CD4-positive, alpha-beta T cell treated with Interleukin-4 for 4 hours (primary cell): Measurements from ENCODE around the gene C3.
"Not testable (repeated sequence)": the region's sequence is repeated elsewhere in the genome, so short reads cannot be mapped to it uniquely, and the experiment has no call there.

Experiments used
- DNase-seq: peaks from one replicate; pipeline ENCODE4 v3.0.0-alpha.2; 2020

C3 gene

DNA sequence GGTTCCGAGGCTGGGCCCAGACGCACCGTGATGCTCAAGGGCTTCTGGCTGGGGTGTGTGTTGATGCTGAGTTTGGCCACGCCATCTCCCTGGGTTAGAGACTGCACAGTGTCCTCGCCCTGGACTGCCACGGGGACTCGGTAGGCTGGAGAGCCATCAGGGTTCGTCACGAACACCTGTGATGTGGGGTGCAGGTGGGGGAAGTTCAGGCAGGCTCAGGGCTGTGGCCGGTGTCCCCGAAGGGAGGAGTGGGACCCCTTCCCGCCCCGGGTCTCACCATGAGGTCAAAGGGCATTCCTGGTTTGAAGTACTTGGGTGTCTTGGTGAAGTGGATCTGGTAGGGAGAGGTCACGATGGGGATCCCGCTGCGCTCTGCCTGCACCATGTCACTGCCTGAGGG is 8.2 kb downstream of the C3 start:
- no peak for DNase-seq

DNA sequence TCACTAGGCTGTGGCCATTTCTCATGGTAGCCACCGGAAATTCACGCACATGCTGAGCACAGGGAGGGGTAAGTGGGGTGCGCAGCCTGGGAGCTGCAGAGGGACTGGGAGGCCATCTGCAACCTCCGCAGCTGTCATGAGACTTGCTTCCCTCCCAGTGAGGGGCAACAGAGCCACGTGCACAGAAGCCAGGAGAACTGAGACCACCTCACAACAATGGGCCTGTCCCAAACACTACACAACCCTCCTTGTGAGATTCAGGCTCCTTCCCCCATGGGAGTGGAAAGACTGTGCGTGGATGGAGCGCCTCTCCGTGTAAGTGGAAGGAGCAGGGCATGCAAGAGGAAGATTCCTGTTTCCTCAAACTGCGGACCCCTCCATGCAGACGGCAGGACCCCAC is 8.8 kb downstream of the C3 start:
- no peak for DNase-seq

DNA sequence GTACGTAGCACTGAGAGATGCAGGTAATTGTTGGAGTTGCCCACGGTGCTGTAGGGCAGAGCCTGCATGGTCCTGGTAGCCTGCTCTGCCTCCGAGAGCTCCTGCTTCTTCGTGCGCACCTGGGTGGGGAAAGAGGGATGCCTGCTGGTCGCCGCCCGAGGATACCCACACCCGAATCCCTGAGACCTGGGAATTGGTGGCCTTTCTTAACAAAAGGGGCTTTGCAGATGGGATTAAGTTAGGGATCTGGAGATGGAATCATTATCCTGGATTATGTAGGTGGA is 9.4 kb downstream of the C3 start:
- no peak for DNase-seq

DNA sequence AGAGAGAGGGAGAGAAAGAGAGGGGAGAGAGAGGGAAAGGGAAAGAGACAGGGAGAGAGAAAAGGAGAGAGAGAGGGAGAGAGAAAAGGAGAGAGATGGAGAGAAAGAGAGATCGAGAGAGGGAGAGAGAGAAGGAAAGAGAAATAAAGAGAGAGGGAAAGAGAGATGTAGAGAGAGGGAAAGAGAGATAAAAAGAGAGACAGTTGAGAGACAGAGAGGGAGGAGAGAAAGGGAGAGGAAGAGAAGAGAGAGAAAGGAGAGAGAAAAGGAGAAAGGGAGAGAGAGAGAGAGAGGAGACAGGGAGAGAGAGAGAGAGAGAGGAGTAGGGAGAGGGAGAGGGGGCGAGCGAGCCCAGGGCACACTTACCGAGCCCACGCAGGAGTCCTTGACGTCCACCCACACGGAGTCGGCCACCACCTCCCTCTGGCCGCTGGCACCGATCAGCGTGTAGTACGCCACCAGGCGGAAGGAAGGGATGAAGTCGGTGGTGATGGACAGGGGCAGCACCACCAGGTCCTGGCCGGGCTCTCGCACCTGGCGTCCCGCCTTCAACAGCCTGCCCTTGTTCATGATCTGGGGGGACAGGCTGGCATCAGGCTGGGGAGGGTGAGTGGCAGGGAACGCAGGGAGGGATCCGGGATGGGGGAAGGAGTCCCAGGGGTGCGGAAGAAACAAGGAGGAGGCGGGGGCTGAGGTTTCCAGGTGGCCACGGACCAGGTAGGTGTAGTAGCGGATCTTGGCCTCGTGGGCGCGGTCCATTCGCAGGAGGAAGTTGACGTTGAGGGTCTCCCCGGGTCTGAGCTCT is 10.0 kb downstream of the C3 start:
- no peak for DNase-seq

DNA sequence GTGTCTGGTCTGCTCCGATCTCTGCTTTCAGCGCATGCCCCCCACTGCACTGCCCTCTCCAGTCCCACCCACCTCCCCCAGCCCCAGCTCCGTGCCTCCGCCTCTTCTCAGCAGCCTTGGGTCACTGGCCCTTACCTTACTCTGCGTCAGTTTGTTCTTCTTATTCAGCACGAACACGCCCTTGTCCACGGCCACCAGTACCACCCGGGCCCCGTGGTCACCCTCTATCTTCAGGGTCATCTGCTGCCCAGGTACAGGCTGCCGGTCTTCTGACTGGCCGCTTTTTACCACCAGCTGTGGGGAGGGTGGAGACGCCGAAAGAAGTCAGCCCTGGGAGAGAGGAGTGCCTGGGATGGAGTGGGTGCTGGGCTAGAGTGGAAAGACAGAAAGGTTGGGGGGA is 10.9 kb downstream of the C3 start:
- no peak for DNase-seq

DNA sequence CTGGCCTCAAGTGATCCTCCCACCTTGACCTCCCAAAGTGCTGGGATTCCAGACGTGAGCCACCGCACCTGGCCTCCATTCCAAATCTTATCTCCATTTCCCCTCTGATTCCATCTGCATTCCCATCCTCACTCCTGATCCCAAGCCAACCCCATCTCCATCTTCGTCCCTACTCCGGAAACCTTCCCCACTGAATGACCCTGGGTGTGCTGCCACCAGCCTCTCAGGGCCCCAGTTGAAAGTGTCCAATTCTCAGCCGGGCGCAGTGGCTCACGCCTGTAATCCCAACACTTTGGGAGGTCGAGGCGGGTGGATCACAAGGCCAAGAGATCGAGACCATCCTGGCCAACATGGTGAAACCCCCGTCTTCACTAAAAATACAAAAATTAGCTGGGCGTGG is 11.5 kb downstream of the C3 start:
- DNase-seq: not testable (repeated sequence)

DNA sequence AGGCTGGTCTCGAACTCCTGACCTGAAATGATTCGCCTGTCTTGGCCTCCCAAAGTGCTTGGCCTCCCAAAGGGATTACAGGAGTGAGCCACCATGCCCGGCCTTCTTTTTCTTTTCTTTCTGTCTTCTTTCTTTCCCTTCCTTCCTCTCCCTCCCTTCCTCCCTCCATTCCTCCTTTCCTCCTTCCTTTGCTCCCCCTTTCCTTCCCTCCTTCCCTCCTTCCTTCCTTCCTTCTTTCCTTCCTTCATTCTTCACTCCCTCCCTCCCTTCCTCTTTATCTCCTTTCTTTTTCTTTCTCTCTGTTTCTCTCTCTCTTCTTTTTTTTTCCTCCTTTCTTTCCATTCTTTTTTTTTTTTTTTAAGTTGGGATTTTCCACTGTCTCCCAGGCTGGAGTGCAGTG is 12.1 kb downstream of the C3 start:
- DNase-seq: no peak

DNA sequence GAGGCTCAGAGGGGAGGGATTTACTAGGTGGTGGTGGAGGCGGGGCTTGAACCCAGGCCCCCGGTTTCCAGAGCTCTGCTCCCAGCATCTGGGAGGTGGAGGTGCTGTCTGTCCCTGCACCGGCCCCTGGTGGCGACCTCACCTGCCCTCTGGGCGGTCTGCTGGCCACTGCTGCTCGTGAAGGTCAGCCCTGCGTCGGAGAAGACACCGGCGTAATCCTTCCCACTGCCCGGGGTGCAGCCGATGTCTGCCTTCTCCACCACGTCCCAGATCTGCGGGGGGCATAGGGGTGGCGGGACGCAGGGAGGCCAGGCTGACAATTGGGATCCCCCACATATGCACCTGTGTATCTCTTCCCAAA is 12.8 kb downstream of the C3 start:
- DNase-seq: no peak

- no peak for DNase-seq
These were observed 13.3 kb downstream of the C3 start for GRCh38 chr19:6707011-6707657.

DNA sequence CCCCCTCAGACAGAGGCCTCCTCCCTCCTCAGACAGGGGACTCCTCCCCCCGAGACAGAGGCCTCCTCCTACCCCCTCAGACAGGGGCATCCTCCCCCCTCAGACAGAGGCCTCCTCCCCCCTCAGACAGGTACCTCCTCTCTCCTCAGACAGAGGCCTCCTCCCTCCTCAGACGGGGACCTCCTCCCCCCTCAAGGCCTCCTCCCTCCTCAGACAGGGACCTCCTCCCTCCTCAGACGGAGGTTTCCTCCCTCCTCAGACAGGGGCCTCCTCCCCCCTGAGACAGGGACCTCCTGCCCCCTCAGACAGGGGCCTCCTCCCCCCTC is 13.9 kb downstream of the C3 start:
- no peak for DNase-seq

GRCh38 chr19:6705931-6706632 is 14.4 kb downstream of the C3 start:
- DNase-seq: no peak

DNA sequence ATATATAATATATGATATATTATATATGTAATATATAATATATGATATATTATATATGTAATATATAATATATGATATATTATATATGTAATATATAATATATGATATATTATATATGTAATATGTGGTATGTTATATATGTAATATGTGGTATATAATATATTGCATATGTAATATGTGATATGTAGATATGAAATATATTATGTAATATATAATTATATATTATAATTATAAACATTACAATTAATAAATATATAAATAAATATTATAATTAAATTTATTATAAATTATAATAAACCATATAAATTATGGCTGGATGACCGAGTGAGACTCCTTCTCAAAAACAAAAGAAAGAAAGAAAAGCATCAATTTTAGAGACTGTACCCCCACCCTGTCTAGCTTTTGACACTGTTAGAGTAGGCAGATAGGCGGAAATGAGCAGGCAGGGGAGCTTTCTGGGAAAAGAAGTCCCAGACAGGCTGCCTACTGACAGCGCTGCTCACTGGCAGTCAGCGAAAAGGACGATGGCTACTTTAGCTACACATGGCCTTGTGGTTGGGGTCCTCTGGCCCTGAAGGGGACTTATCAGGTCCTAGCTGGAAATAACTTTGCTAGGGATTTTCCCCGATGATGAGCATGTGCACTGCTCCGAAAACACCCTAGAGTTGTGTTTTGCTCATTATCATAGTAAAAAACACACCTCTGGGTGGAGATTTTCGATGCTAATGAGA is 19.7 kb downstream of the C3 start:
- no peak for DNase-seq

DNA sequence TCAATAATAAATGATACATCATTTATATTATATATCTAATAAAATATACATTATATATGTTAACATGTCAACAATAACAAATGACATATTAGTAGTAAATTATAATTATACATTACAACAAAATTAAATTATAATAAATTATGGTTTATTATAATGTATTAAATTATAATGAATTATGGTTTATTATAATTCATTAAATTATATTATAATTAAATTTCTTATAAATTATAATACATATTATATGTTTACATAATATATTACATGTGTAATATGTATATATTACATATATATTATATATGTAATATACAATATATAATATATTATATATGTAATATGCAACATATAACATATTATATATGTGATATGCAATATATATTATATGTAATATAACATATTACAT is 20.5 kb downstream of the C3 start:
- DNase-seq: no peak

DNA sequence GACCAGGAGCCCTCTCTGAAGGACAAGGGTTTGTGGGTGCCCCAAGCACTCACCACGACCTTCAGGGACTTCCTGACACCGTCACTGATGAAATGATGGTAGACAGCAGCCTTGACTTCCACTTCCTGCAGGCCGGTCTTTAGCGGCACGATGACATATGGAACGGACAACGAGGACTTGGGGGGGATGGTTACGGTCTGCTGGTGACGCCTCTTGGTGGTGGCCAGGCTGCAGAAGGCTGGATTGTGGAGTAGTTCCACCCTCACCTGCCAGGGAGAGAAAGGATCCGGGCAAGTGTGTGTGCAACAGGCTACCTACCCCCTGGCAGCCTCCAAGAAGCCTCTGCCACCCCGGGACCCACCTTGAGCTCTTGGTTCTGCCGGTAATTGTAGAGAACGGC is 23.2 kb downstream of the C3 start:
- no peak for DNase-seq

DNA sequence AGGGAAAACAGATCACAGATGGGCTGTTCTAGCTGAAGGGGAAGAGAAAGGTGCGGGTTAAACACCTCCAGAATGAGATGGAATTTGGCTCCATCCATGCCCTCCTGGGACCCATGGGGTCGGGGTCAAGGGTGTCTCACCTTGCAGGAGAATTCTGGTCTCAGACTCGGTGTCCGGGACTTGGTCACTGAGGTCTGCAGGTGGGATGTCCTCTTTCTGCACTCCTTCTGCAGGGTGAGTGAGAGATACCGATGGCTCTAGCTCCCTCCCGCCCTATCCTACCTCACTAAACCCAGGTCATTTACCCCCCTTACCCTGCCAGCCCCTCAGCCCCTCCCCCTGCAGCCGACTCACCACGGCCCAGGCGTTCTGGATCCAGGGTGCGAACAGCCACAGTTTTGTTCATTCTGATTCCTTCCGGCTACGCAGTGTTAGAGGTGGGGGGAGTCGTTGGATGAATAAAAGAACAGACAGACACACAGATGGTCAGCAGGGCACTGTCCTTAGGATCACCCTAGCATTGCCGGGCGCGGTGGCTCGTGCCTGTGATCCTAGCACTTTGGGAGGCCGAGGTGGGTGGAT is 24.1 kb downstream of the C3 start:
- no peak for DNase-seq

DNA sequence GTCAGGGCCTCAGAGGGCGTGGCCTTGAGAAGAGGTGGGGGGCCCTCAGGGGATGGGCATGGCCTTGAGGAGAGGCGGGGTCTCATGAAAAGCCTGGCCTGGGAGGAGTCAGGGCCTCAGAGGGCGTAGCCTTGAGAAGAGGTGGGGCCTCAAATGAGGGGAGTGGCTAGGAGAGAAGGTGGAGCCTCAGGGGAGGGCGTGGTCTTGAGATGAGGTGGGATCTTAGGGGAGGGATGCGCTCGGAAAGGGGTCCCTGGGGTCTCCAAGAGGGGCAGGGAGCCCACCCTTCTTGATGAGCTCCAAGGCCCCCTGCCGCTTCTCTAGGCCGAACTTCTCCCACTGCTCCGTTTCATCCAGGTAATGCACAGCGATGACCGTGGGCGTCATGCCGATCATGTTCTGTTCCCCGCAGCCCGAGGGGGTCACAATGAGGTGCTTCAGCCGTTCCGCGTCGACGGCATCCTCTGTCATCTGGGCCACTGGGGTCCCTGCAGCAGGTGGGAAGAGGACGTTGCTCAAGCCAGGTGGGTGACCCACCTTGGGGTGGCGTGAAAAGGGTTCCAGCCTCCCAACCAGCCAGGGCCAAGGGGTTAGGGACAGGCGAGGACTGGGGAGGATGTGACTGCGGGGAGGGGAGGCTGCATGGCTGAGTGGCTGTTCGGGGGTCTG is 26.2 kb downstream of the C3 start:
- DNase-seq: no peak

GRCh38 chr19:6693681-6694080 is 26.8 kb downstream of the C3 start:
- no peak for DNase-seq

GRCh38 chr19:6693056-6693471 is 27.4 kb downstream of the C3 start:
- DNase-seq: no peak

DNA sequence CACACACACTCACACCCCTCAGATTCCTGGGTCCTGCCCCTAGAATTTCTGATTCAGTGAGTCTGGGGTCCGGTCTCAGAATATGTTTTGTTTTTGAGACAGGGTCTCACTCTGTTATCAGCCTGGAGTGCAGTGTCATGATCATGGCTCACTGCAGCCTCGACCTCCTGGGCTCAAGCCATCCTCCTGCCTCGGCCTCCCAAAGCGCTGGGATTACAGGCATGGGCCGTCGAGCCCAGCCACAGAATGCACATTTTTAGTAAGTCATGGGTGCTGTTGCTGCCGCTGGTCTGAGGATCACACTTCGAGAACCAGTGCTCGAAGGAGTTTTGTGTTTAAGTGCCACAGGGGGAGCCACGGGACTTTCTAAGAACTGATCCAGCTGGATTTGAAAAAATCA is 28.4 kb downstream of the C3 start:
- no peak for DNase-seq

DNA sequence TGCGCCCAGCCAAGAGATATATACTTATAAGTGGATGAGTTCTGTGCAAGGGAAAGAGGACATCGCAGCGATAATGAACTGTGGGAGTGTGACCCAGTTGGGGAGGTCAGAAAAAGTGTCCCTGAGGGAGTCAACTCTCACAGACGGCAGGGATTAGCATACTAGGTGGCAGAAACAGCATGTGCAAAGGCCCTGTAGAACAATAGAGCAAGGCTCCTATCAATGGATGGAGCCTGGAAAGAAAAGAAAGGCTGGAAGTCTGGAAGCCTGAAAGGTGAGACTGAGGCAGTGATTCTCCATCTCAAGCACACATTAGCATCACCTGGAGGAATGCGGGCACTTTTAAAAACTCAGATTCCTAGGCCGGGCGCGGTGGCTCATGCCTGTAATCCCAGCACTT is 29.1 kb downstream of the C3 start:
- no peak for DNase-seq

DNA sequence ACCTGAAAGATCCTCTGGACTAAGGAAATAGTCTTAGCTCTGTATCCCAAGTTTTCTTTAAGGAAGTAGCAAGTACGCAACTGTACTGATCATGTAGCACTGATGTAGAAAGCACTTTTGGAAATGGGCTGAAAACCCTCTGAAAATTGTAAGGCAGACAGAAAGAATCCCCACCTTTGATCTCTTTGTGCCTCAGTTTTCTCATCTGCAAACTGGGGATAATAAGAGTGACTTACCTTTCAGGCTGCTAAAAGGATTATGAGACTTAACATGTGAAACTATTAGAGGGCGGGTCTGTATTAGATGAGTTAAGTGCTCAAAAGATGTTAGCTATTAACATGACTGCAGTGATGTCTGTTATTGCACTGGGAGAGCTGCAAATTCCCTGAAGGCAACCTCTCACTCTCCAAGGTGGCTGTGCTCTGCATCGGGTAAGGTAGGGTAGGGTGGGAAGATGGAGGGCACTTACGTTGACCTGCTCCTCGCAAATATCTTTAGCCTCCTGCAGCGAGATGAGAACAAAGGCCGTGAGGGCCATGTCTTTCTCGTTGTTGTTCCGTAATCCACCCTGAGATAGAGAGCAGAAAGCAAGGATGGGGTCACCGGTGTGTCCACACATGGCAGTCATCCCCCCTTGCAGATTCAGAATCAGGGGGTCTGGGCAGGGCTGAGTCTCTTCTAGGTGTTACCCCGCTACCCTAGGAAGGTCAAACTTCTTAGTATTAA is 30.1 kb downstream of the C3 start:
- DNase-seq: no peak

- no peak for DNase-seq
These were observed 33.3 kb downstream of the C3 start for GRCh38 chr19:6687114-6687513.

GRCh38 chr19:6686628-6686975 is 33.8 kb downstream of the C3 start:
- DNase-seq: no peak
